ENCODE measurements around the gene PAK2.
"Not testable (repeated sequence)": the region's sequence is repeated elsewhere in the genome, so short reads cannot be mapped to it uniquely, and the experiment has no call there.

PAK2 gene

GRCh38 chr3:196842567-196843434 is 103.1 kb downstream of the PAK2 start:
- in situ Hi-C loops (cut with MboI; ENCODE audit: low sequenced_read_pairs), result no loop called here

GRCh38 chr3:196843435-196844110 is 103.9 kb downstream of the PAK2 start:
- in situ Hi-C loops (cut with MboI; ENCODE audit: low sequenced_read_pairs), result no loop called here

- in situ Hi-C loops (cut with MboI; ENCODE audit: low sequenced_read_pairs), result not testable (repeated sequence)
Observed at GRCh38 chr3:196844235-196845219, 104.9 kb downstream of the PAK2 start.

DNA sequence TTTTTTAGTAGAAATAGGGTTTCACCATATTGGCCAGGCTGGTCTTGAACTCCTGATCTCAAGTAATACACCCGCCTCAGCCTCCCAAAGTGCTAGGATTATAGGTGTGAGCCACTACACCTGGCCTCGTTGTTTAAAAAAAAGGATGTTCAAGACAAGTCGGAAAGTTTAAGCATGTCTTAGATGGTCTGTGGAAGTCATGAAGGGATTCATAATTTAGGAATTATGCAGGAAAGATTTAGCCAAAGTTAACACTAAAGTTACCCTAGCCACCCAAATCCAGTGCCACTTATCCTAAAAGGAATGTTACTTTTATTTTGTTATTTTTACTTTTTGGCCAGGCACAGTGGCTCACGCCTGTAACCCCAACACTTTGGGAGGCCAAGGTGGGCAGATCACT is 108.7 kb downstream of the PAK2 start:
- in situ Hi-C loops (cut with MboI; ENCODE audit: low sequenced_read_pairs), result not testable (repeated sequence)

GRCh38 chr3:196849180-196849741 is 109.6 kb downstream of the PAK2 start:
- in situ Hi-C loops (cut with MboI; ENCODE audit: low sequenced_read_pairs), result no loop called here

- in situ Hi-C loops (cut with MboI; ENCODE audit: low sequenced_read_pairs), result loop anchor here (25.0 kb wide), 1 partner anchor 324 kb away; no protein-coding TSS in a partner anchor
Observed at GRCh38 chr3:196863000-196863399, 123.3 kb downstream of the PAK2 start.

DNA sequence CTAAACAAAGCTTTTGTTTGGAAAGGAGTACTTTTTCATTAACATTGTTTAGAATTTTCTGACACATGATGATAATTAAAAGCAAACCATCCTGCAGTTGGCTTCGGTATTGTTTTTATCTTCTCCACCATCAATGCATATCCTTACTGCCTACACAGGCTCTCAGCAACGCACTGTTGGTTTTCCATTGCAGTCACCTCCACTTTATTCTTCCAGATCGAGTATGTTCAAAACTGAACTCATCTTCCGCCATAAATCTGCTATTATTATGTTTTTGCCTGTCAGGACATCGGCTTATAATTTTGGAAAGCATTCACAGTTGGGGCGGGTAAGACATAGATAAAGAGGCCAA is 127.5 kb downstream of the PAK2 start:
- in situ Hi-C loops (cut with MboI; ENCODE audit: low sequenced_read_pairs), result loop anchor here (25.0 kb wide), 1 partner anchor 320 kb away; no protein-coding TSS in a partner anchor

DNA sequence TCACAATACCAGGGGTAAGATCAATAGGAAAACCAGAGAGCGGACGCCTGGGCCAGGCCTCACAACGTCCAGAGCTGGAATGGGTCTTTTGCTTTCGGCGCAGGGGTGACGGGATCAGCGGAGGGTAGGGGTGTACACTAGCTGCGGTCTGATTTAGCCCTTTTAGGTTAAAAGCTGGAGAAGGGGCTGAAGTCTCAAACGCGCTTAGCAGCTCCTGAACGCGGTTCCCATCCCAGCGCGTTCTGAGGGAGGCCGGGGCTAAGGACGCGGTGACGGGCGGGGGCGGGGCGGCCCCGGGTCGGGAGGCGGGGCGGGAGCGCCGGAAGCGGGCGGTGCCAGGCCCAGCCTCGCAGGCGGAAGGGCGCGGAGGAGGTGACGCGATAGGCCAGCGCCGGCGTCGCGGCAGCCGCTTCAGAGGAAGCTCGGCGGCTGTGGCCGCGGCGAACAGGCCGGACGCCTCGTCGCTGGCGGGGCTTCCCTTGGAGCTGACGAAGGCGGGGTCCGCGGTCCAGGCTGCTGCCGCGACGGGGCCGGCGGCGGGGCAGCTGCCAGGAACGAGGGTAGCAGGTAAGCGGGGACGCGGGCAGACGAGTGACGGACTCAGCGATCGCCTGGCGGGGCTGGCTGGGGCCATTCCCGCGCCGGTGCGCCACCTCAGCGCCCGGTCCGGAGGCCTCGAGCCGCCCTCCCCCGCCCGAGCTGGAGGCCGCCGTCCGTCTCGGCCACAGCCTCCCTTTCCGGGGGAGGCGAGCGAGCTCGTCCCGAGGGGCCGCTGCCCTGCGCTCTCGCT is 128.0 kb downstream of the PAK2 start, which contains the start of gene SENP5:
TSS of gene SENP5 (plus strand) at position 414 of the 790 bp plus-strand sequence. CDS start 17,262 bp downstream, outside the sequence.
- in situ Hi-C loops (cut with MboI; ENCODE audit: low sequenced_read_pairs), result loop anchor here (25.0 kb wide), 1 partner anchor 320 kb away; no protein-coding TSS in a partner anchor

DNA sequence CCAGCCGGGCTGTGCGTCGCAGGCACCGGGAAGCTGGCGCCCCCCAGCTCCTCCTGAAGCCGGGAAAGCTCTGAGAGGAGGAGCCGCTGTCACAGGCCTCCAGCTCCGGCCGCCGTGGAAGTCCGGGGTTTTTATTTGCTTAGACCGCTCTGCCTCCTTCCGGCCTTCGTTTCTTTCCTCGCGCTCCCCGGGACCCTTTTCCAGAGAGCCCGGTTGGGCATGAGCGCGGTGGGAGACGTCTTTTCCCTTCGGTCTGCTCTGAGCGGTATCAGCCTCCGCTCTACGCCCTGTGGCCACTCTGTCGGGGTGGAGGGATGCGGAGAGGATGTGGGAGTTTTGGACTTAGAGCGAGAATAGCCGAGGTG is 128.6 kb downstream of the PAK2 start:
- in situ Hi-C loops (cut with MboI; ENCODE audit: low sequenced_read_pairs), result loop anchor here (25.0 kb wide), 1 partner anchor 319 kb away; no protein-coding TSS in a partner anchor

- in situ Hi-C loops (cut with MboI; ENCODE audit: low sequenced_read_pairs), result loop anchor here (25.0 kb wide), 1 partner anchor 315 kb away; no protein-coding TSS in a partner anchor
Observed at GRCh38 chr3:196872316-196872715, 132.7 kb downstream of the PAK2 start.

GRCh38 chr3:196874511-196875094 is 134.9 kb downstream of the PAK2 start:
- in situ Hi-C loops (cut with MboI; ENCODE audit: low sequenced_read_pairs), result loop anchor here (25.0 kb wide), 1 partner anchor 313 kb away; no protein-coding TSS in a partner anchor

GRCh38 chr3:196875258-196875657 is 135.6 kb downstream of the PAK2 start:
- in situ Hi-C loops (cut with MboI; ENCODE audit: low sequenced_read_pairs), result no loop called here

All from HL-60/S4 treated with retinoic acid at 250 ng/mL for 4 days and 3 days (cell line).